Ectodermal cell (in vitro differentiated cells): ENCODE results near the gene CHMP3.
"Not testable (repeated sequence)": the region's sequence is repeated elsewhere in the genome, so short reads cannot be mapped to it uniquely, and the experiment has no call there.

Experiments used
- H3K27ac ChIP-seq: 2 replicates; pipeline ENCODE4 v1.7.0; 2013; ENCODE audit warnings: mild to moderate bottlenecking, low read depth, low read length; ENCODE audit not compliant: insufficient read depth, poor library complexity, severe bottlenecking
- H3K27me3 ChIP-seq: 2 replicates; pipeline ENCODE4 v1.7.0; 2013; ENCODE audit warnings: mild to moderate bottlenecking, low read length; ENCODE audit not compliant: insufficient read depth, control insufficient read depth, poor library complexity, severe bottlenecking
- H3K36me3 ChIP-seq: one replicate; pipeline ENCODE4 v1.7.0; 2013; ENCODE audit warnings: low read length; ENCODE audit not compliant: control insufficient read depth, insufficient read depth
- H3K4me1 ChIP-seq: one replicate; pipeline ENCODE4 v1.7.0; 2013; ENCODE audit warnings: low read length; ENCODE audit not compliant: control insufficient read depth, insufficient read depth
- H3K4me3 ChIP-seq: 2 replicates; pipeline ENCODE4 v1.7.0; 2013; ENCODE audit warnings: low read depth, low read length, control low read depth; ENCODE audit not compliant: insufficient read depth
- H3K9me3 ChIP-seq: 2 replicates; pipeline ENCODE4 v1.7.0; 2013; ENCODE audit warnings: mild to moderate bottlenecking, low read length, moderate library complexity; ENCODE audit not compliant: control insufficient read depth
- WGBS, 2 experiments: methylation state at CpG; one replicate each; pipeline ENCODE4 v1.1.7; 2013; ENCODE audit warnings: missing lambda C conversion rate in 2 of 2; 5-methylcytosine and 5-hydroxymethylcytosine counted together

The CHMP3 gene

DNA sequence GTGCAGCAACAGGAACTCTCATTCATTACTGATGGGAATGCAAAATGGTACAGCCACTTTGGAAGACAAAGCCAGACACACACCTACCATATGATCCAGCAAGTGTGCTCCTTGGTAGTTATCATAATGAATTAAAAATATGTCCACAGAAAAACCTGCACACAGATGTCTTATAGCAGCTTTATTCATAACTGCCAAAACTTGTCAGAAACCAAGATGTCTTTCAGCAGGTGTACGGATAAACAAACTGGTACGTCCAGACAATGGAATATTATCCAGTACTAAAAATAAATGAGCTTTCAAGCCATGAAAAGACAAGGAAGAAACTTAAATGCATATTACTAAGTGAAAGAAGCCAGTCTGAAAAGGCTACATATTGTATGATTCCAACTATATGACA, 50.4 kb downstream of the CHMP3 start:
- Histone ChIP-seq H3K4me1 (no peaks in the 10 kb centered on the region), H3K9me3 (no peaks in the 10 kb centered on the region), H3K4me3 (no peak overlapping the region), H3K27me3 (no peaks in the 10 kb centered on the region), H3K27ac (no peak overlapping the region), H3K36me3 (no peaks in the 10 kb centered on the region)
- 87 to 97% methylated on average over 2 of the region's 2 CpGs for WGBS, 2 experiments

DNA sequence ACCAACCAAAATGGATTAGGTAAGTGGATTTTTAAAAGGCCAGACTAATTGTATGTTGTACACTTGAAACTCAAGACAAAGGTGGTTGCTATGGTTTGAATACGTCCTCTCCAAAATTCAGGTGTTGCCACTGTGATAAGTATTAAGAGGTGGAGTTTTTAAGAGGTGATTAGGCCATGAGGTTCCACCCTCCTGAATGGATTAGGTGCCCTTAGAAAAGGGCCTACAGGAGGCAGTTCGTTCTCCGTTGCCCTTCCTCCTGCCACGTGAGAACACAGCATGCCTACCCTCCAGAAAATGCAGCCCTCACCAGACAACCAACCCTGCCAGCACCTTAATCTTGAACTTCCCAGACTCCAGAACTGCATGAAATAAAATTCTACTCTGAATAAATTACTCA, 51.2 kb downstream of the CHMP3 start:
- Histone ChIP-seq H3K4me1 (no peaks in the 10 kb centered on the region), H3K4me3 (no peak overlapping the region), H3K27ac (no peak overlapping the region), H3K27me3 (no peaks in the 10 kb centered on the region), H3K36me3 (no peaks in the 10 kb centered on the region), H3K9me3 (no peaks in the 10 kb centered on the region)
- WGBS, 2 experiments: 85 to 88% methylated on average over 4 of the region's 4 CpGs

DNA sequence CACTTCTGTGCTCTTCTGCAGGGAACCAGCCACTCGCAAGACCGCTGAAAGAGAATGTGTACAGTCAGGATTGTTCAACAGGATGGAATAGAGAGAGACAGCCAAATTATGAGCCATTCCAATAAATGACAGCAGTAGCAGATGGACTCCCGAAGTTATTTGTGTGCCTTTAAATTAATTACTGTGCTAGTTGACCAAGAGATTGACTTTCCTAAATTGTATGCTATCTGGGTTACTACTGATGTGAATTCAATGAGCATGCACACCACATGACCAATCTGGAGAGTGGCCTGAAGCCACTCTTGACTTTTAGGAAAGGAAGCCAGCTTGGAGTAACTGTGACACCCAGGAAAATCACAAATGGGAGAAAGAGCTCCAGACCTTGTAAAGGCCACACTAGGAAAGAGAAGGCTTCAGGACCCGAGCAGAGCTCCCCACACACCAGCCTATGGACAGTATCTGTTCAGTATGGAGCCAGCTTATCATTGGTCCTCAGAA, 52.8 kb downstream of the CHMP3 start:
- Histone ChIP-seq H3K9me3 (no peaks in the 10 kb centered on the region), H3K27ac (no peak overlapping the region), H3K27me3 (no peaks in the 10 kb centered on the region), H3K4me3 (no peak overlapping the region), H3K4me1 (no peaks in the 10 kb centered on the region), H3K36me3 (no peaks in the 10 kb centered on the region)
- WGBS, 2 experiments: 91 to 93% methylated on average over 4 of the region's 4 CpGs

DNA sequence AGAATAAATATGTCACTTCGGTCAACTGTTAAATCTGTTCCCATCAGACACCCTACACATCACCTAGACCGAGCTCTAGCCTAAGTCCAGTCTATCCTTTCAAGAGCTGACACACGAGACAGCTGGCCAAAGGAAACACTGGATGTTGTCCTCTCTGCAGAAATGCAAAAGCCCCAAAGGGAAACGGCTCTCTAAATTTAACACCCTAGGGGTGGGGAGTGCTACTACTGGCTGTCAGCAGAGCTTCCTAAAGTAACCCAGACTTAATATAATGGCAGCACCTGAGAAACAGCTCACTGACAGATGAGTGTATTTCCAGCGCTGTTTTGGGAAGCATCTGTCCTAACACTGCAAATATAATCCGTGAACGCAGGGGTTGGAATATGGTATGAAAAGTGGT, 55.6 kb downstream of the CHMP3 start:
- Histone ChIP-seq H3K27me3 (no peaks in the 10 kb centered on the region), H3K9me3 (no peaks in the 10 kb centered on the region), H3K36me3 (no peaks in the 10 kb centered on the region), H3K27ac (no peak overlapping the region), H3K4me1 (no peaks in the 10 kb centered on the region), H3K4me3 (no peak overlapping the region)
- WGBS, 2 experiments: 94 to 96% methylated on average over 7 of the region's 7 CpGs

DNA sequence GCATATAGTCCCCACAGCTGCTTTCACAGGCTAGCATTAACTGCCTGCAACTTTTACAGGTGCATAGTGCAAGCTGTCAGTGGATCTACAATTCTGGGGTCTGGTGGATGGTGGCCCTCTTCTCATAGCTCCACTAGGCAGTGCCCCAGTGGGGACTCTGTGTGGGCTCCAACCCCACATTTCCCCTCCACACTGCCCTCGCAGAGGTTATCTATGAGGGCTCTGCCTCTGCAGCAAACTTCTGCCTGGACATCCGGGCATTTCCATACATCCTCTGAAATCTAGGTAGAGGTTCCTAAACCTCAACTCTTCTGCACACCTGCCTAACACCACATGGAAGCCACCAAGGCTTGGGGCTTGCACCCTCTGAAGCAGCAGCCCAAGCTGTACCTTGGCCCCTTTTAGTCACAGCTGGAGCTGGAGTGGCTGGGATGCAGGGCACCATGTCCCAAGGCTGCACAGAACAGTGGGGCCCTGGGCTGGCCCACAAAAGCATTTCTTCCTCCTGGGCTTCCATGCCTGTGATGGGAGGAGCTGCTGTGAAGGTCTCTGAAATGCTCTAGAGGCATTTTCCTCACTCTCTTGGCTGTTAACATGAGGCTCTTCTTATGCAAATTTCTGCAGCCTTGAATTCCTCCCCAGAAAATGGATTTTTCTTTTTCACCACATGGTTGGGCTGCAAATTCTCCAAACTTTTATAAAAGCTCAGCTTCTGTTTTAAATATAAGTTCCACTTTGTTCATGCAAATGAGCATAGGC, 62.7 kb downstream of the CHMP3 start:
- WGBS, 2 experiments: 93 to 95% methylated on average over 2 of the region's 2 CpGs
- H3K27me3 ChIP-seq: no peaks in the 10 kb centered on the region
- peaks cover 39% of the 10 kb centered on the region for H3K36me3 ChIP-seq
- H3K27ac ChIP-seq: no peak overlapping the region
- peaks cover 3% of the 10 kb centered on the region for H3K9me3 ChIP-seq
- no peak overlapping the region for H3K4me3 ChIP-seq
- H3K4me1 ChIP-seq: no peaks in the 10 kb centered on the region

DNA sequence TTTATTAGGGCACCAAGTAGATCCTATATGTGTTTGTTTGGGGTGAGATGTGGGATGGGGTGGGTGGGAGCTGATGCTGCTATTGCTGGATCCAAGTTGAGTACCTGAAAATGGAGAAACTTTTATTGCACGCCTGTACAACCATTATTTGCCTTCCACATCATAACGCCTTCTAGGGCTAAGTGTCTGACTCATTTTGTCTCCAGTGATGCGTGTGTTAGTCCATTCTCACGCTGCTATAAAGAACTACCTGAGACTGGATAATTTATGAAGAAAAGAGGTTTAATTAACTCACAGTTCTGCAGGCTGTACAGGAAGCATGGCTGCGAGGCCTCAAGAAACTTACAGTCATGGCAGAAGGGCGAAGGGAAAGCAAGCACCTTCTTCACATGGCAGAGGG, 63.9 kb downstream of the CHMP3 start:
- H3K36me3 ChIP-seq: peaks cover 39% of the 10 kb centered on the region
- H3K27me3 ChIP-seq: no peaks in the 10 kb centered on the region
- H3K9me3 ChIP-seq: peaks cover 3% of the 10 kb centered on the region
- H3K4me1 ChIP-seq: no peaks in the 10 kb centered on the region
- H3K27ac ChIP-seq: no peak overlapping the region
- H3K4me3 ChIP-seq: no peak overlapping the region
- 93 to 98% methylated on average over 6 of the region's 6 CpGs for WGBS, 2 experiments

DNA sequence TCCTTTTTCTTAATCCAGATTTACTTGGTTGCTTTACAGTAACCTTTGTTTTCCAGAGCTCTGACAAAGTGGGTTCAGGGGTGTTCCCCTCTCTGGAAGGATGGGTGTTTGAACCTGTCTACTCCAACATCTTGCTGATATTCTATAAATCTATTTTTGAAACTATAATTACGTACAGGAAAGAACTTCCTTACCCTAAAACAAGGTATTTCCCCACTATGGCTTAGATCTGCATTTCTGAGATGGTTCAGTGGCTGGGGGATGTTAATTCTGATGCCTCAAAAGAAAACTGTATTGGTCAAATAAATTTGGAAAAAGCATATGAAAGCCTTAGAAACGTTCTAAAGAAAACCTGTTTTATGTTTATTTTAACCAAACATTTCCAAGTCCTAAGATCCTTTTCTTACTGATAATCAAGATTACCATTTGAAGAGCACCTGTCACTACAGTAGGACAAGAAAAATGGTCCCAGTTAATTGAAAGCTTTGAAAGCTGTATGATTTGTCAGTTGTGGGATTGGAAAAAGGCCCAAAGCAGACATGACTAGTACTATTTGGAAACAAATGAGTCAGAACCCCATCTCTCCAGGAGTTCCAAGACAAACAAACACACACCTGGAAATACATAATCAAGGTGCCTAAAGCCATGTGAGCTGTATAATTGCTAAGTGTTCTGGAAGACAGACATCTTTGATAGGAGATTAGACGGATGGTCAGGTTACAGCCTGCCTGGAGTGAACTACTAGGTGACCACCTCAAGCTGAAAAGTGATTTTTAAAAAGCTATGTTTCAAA, 64.6 kb downstream of the CHMP3 start:
- H3K4me1 ChIP-seq: no peaks in the 10 kb centered on the region
- H3K4me3 ChIP-seq: no peak overlapping the region
- H3K36me3 ChIP-seq: peaks cover 39% of the 10 kb centered on the region
- 79 to 98% methylated on average over 2 of the region's 3 CpGs for WGBS, 2 experiments
- H3K9me3 ChIP-seq: peaks cover 3% of the 10 kb centered on the region
- H3K27ac ChIP-seq: no peak overlapping the region
- H3K27me3 ChIP-seq: no peaks in the 10 kb centered on the region

DNA sequence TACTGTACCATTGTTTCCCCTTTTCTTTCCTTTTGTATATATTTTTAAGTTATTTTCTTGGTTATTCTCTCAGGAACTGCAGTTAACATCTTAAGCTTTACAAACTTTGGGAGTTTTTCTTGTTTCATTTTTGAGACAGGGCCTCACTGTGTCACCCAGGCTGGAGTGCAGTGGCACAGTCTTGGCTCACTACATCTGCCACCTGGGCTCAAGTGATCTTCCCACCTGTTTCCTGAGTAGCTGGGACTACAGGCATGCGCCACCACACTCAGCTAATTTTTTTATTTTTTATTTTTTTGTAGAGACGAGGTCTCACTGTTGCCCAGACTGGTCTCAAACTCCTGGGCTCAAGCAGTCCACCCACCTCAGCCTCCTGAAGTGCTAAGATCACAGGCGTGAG, 66.9 kb downstream of the CHMP3 start:
- 93 to 95% methylated on average over 3 of the region's 3 CpGs for WGBS, 2 experiments
- H3K9me3 ChIP-seq, H3K4me3 ChIP-seq: not testable (repeated sequence)

DNA sequence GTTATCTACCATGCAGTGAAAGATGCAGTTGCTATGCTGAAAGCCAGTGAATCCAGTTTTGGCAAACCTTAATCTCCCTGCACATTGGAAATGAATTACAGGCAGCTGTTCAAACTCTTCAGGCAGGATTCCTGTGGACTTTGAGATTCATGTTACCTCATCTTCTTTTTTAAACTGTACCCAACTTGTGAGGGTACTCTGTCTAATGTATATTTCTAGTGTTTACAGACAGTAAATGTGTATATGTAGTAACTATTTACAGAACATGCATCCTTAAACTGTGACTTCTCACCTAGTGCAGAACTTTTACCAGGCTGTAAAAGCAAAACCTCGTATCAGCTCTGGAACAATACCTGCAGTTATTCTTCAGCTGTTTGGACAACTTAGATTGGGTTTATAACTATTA, 71.2 kb downstream of the CHMP3 start:
- H3K27me3 ChIP-seq: no peaks in the 10 kb centered on the region
- no peaks in the 10 kb centered on the region for H3K4me1 ChIP-seq
- H3K27ac ChIP-seq: no peak overlapping the region
- no peak overlapping the region for H3K4me3 ChIP-seq
- H3K9me3 ChIP-seq: no peaks in the 10 kb centered on the region
- WGBS, 2 experiments: 100% methylated on average over 1 of the region's 1 CpG
- peaks cover 47% of the 10 kb centered on the region for H3K36me3 ChIP-seq

More for the DNA sequence above, 66.9 kb downstream of the CHMP3 start:
- not testable (repeated sequence) for H3K27ac ChIP-seq, H3K27me3 ChIP-seq, H3K4me1 ChIP-seq
- peaks cover 54% of the 10 kb centered on the region for H3K36me3 ChIP-seq

DNA sequence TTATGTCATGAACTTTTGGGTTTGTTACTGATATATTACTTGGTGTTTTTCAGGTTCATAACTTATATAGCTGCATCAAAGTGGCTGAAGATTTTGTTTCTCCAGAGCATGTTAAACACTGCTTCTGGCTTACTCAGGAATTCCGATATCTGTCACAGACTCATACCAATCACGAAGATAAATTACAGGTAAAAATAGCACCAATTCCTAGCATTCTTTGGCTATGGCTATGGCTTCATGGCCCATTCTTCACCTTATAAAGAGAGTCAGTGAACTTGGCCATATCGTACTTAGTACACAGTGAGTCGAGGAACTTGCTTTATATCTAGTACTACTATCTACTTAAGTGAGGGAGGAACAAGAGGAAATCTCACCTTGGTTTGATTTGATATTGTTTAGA, 72.2 kb downstream of the CHMP3 start:
- no peak overlapping the region for H3K4me3 ChIP-seq
- H3K4me1 ChIP-seq: no peaks in the 10 kb centered on the region
- no peaks in the 10 kb centered on the region for H3K9me3 ChIP-seq
- H3K27ac ChIP-seq: no peak overlapping the region
- H3K36me3 ChIP-seq: peaks cover 41% of the 10 kb centered on the region
- H3K27me3 ChIP-seq: no peaks in the 10 kb centered on the region
- WGBS, 2 experiments: 94 to 99% methylated on average over 4 of the region's 4 CpGs
